ENCODE measurements around the gene TMBIM6. TPM values are rescaled to one million over a fixed set of nuclear protein-coding genes. Genes with fewer than 3 reads are reported as not detected.

The TMBIM6 gene
- total and polyA plus RNA-seq, 9 of the 15 experiments (the other 6 are each of a cell fraction or from before 2014, with no cell fraction given), result 147 to 1,288 (median 352) TPM

- TF ChIP-seq ZBTB33 (CRISPR knock-in tag; IDR thresholded peaks at IDR 0.05) (no peak), ZBTB1 (CRISPR knock-in tag; IDR thresholded peaks at IDR 0.05; ENCODE audit: borderline replicate concordance, low read depth) (no peak), GABPB2 (CRISPR knock-in tag; conservative IDR thresholded peaks at IDR 0.05) (no peak), ZNF217 (CRISPR knock-in tag; IDR thresholded peaks at IDR 0.05) (no peak), REST (IDR thresholded peaks at IDR 0.05; ENCODE audit: borderline replicate concordance) (peak; percentile 78; the same call in 1 of the 2 replicates), REST (CRISPR knock-in tag; IDR thresholded peaks at IDR 0.05; ENCODE audit: low read depth) (no peak), GTF2F1 (IDR thresholded peaks at IDR 0.05; ENCODE audit: low read depth, low read length) (no peak), ZNF280A (IDR thresholded peaks at IDR 0.05; ENCODE audit: low read depth, partially characterized antibody) (no peak), NFYB (IDR thresholded peaks at IDR 0.05; ENCODE audit: extremely low read depth, insufficient read length) (no peak), ZFP91 (CRISPR knock-in tag; IDR thresholded peaks at IDR 0.05) (no peak), CREBBP (IDR thresholded peaks at IDR 0.05; ENCODE audit: low read depth, low read length) (no peak), SMARCC2 (IDR thresholded peaks at IDR 0.05; ENCODE audit: low read depth) (no peak), ZNF512 (tag; IDR thresholded peaks at IDR 0.05) (no peak), MTA2 (IDR thresholded peaks at IDR 0.05; ENCODE audit: low read depth) (no peak)
Observed at GRCh38 chr12:49776413-49776812, 35.1 kb downstream of the TMBIM6 start (continued).

All from K562 (cell line).